ENCODE data around the gene FUZ.

The FUZ gene

GRCh38 chr19:49809160-49809940 lies 3.7 kb downstream of the FUZ start:
- H3K9me3 ChIP-seq (ENCODE audit: control insufficient read depth, insufficient read depth, low read length) = no peaks in the 10 kb centered on the region
- peaks cover 5% of the 10 kb centered on the region; the same call in 1 of the 2 replicates for H3K4me1 ChIP-seq (ENCODE audit: insufficient read depth, low read length)
- peak overlapping the region; percentile 46 for H3K9ac ChIP-seq (ENCODE audit: low read depth, low read length)
- no peaks in the 10 kb centered on the region for H3K36me3 ChIP-seq (ENCODE audit: insufficient read depth, low read length)

GRCh38 chr19:49808711-49809159 lies 4.4 kb downstream of the FUZ start:
- H3K4me1 ChIP-seq (ENCODE audit: insufficient read depth, low read length) = peaks cover 5% of the 10 kb centered on the region; the same call in 1 of the 2 replicates
- H3K9ac ChIP-seq (ENCODE audit: low read depth, low read length) = peak overlapping the region; percentile 46; the same call in 1 of the 2 replicates
- no peaks in the 10 kb centered on the region for H3K36me3 ChIP-seq (ENCODE audit: insufficient read depth, low read length)
- H3K9me3 ChIP-seq (ENCODE audit: control insufficient read depth, insufficient read depth, low read length) = no peaks in the 10 kb centered on the region

DNA sequence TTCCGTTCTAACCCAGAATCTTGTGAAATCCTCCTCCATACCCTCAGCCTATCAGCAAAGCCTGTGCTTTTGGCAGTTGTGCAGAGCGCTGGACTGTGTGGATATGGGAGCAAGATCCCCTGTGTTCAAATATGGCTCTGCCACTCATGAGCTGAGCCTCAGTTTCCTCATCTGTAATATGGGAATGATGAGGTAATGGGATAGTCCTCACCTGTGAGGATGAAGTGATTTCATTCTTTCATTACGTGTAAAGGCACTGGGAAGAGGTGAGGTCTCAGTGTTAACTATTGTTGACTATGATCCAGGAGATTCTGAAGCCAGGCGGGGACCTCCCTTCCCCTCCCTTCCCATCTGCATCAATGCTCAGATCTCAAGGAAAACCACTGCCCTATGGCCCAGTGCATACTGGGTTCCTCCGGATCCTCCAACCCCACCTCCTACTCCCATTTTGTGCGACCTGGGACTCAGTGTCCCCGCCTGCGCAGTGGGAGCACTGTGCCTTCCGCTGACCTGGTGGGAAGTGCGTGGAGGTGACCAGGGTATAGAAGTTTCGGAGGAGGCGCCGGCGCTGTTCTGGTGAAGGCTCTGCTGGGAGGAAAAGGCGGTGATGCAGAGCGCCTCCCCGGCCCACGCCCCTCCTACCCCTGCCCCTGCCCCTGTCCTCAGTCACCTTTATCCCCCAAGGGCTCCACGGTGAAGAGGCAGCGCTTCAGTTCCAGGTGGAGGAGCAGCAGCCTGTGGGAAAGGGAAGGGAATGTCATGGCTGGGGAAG lies 5.0 kb downstream of the FUZ start:
- Histone ChIP-seq H3K9me3 (ENCODE audit: control insufficient read depth, insufficient read depth, low read length) (no peaks in the 10 kb centered on the region), H3K4me1 (ENCODE audit: insufficient read depth, low read length) (peaks cover 10% of the 10 kb centered on the region; the same call in 1 of the 2 replicates), H3K9ac (ENCODE audit: low read depth, low read length) (peak overlapping the region; percentile 36; the same call in 1 of the 2 replicates), H3K36me3 (ENCODE audit: insufficient read depth, low read length) (peaks cover 5% of the 10 kb centered on the region; the same call in 1 of the 2 replicates)

- Histone ChIP-seq H3K9ac (ENCODE audit: low read depth, low read length) (no peak overlapping the region), H3K36me3 (ENCODE audit: insufficient read depth, low read length) (peaks cover 5% of the 10 kb centered on the region; the same call in 1 of the 2 replicates), H3K9me3 (ENCODE audit: control insufficient read depth, insufficient read depth, low read length) (no peaks in the 10 kb centered on the region), H3K4me1 (ENCODE audit: insufficient read depth, low read length) (peaks cover 13% of the 10 kb centered on the region; the same call in 1 of the 2 replicates)
Observed at GRCh38 chr19:49807058-49807903, 5.8 kb downstream of the FUZ start.

- Histone ChIP-seq H3K9ac (ENCODE audit: low read depth, low read length) (no peak overlapping the region), H3K36me3 (ENCODE audit: insufficient read depth, low read length) (peaks cover 5% of the 10 kb centered on the region; the same call in 1 of the 2 replicates), H3K4me1 (ENCODE audit: insufficient read depth, low read length) (peaks cover 13% of the 10 kb centered on the region; the same call in 1 of the 2 replicates), H3K9me3 (ENCODE audit: control insufficient read depth, insufficient read depth, low read length) (no peaks in the 10 kb centered on the region)
Observed at GRCh38 chr19:49806620-49806959, 6.5 kb downstream of the FUZ start.

DNA sequence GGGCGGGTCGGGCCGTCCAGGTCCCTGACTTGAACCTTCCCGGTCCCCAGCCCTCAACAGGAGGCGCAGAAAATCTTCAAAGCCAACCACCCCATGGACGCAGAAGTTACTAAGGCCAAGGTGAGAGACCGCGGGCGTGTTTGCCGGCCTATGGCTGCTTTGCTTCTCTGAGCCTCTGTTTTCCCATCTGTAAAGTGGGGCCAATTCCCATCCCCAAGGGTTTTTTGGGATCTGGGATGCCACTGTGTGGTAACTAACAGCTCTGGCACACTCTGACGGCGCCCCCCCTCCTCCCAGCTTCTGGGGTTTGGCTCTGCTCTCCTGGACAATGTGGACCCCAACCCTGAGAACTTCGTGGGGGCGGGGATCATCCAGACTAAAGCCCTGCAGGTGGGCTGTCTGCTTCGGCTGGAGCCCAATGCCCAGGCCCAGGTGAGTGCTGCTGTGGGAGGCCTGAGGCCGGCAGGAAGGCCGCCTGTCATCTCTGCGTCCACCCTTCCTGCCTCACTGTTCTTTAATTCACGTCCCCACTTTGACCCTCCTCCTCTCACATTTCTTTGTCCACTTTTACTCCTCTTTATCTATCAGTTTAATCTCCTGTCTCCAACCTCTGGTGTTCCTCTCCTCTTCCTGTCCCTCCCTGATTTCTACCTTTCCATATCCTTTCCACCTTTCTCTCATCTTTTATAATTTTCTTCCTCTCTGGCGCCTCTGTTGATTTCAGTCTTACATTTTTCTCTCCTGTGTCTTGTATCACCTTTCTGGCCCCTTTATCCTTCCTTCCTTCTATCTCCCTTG lies 7.1 kb downstream of the FUZ start:
- no peaks in the 10 kb centered on the region for H3K9me3 ChIP-seq (ENCODE audit: control insufficient read depth, insufficient read depth, low read length)
- peaks cover 5% of the 10 kb centered on the region; the same call in 1 of the 2 replicates for H3K36me3 ChIP-seq (ENCODE audit: insufficient read depth, low read length)
- H3K9ac ChIP-seq (ENCODE audit: low read depth, low read length) = no peak overlapping the region; the same call in 1 of the 2 replicates
- peaks cover 13% of the 10 kb centered on the region; the same call in 1 of the 2 replicates for H3K4me1 ChIP-seq (ENCODE audit: insufficient read depth, low read length)

DNA sequence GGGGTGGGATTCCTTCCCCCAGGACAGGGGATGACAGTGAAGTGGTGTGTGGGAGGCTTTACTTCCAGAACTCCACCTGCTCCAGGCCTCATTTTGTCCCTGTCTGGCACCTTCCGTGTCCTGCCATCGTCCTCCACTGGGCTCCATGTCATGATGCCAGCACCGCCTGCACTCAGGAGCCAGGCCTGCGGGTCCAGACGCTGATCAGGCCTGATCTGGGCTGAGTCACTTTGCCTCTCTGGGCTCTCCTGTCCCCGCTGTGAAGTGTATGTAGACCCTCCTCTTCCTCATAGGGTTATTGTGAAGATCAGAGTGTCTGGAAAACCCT lies 9.6 kb downstream of the FUZ start:
- H3K36me3 ChIP-seq (ENCODE audit: insufficient read depth, low read length) = peaks cover 7% of the 10 kb centered on the region; the same call in 1 of the 2 replicates
- H3K9ac ChIP-seq (ENCODE audit: low read depth, low read length) = no peak overlapping the region
- H3K9me3 ChIP-seq (ENCODE audit: control insufficient read depth, insufficient read depth, low read length) = no peaks in the 10 kb centered on the region
- peaks cover 8% of the 10 kb centered on the region; the same call in 1 of the 2 replicates for H3K4me1 ChIP-seq (ENCODE audit: insufficient read depth, low read length)

DNA sequence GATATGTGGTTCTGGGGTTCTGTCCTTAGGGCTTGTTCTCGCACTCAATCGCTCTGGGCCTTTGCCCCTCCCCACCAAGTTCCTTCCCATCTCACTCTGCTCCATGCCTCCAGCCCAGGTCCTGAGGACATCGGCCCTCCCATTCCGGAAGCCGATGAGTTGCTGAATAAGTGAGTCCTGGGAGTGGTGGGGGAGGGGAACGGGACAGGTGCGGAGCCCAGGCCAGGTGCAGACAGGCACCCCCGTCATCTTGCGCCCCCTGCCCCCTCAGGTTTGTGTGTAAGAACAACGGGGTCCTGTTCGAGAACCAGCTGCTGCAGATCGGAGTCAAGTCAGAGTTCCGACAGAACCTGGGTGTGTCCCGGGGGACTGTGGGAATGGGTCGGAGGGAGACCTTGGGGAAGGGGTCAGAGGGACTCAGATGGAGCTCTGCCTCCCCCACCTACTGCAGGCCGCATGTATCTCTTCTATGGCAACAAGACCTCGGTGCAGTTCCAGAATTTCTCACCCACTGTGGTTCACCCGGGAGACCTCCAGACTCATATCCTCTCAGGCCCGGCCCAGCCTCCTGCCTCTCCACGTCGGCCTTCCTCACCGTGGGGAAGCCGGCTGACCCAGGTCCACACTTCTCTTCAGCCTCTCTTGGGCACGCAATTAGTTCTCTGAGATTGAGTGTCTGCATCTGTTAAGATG lies 10.1 kb downstream of the FUZ start:
- Histone ChIP-seq H3K36me3 (ENCODE audit: insufficient read depth, low read length) (peaks cover 7% of the 10 kb centered on the region; the same call in 1 of the 2 replicates), H3K9me3 (ENCODE audit: control insufficient read depth, insufficient read depth, low read length) (no peaks in the 10 kb centered on the region), H3K4me1 (ENCODE audit: insufficient read depth, low read length) (peaks cover 8% of the 10 kb centered on the region; the same call in 1 of the 2 replicates), H3K9ac (ENCODE audit: low read depth, low read length) (peak overlapping the region; percentile 52; the same call in 1 of the 2 replicates)

DNA sequence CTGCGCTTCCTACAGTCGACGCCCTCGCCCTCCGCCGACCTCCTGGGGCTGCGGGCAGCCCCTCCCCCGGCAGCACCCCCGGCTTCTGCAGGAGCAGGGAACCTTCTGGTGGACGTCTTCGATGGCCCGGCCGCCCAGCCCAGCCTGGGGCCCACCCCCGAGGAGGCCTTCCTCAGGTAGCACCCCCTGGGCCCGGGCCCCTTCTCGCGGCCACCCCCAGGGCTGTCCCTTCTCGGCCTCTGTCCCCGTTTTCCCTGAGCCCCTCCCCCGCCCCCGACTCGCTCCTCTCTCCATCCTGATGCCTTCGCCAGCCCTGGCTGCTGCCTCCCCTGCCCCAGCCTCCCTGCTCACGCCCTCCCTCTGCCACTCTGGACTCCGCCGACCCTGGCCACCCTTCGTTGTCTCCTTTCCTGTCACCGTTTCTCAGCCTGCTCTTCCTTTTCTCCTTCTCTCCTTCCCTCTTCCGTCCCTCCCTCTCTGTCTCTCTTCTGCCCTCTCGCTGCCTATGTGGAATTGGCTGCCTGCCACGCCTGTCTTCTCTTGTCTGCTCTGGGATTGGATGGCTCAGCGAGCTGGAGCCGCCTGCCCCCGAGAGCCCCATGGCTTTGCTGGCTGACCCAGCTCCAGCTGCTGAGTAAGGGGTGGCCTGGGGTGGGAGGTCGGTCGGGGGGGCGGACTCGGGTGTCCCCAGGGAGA lies 11.0 kb downstream of the FUZ start:
- H3K9ac ChIP-seq (ENCODE audit: low read depth, low read length) = peak overlapping the region; percentile 52; the same call in 1 of the 2 replicates
- peaks cover 8% of the 10 kb centered on the region; the same call in 1 of the 2 replicates for H3K4me1 ChIP-seq (ENCODE audit: insufficient read depth, low read length)
- peaks cover 10% of the 10 kb centered on the region for H3K36me3 ChIP-seq (ENCODE audit: insufficient read depth, low read length)
- H3K9me3 ChIP-seq (ENCODE audit: control insufficient read depth, insufficient read depth, low read length) = no peaks in the 10 kb centered on the region

- H3K4me1 ChIP-seq (ENCODE audit: insufficient read depth, low read length) = peaks cover 8% of the 10 kb centered on the region; the same call in 1 of the 2 replicates
- H3K36me3 ChIP-seq (ENCODE audit: insufficient read depth, low read length) = peaks cover 14% of the 10 kb centered on the region
- H3K9ac ChIP-seq (ENCODE audit: low read depth, low read length) = peak overlapping the region; percentile 52; the same call in 1 of the 2 replicates
- H3K9me3 ChIP-seq (ENCODE audit: control insufficient read depth, insufficient read depth, low read length) = no peaks in the 10 kb centered on the region
Observed at GRCh38 chr19:49801401-49801888, 11.6 kb downstream of the FUZ start.

DNA sequence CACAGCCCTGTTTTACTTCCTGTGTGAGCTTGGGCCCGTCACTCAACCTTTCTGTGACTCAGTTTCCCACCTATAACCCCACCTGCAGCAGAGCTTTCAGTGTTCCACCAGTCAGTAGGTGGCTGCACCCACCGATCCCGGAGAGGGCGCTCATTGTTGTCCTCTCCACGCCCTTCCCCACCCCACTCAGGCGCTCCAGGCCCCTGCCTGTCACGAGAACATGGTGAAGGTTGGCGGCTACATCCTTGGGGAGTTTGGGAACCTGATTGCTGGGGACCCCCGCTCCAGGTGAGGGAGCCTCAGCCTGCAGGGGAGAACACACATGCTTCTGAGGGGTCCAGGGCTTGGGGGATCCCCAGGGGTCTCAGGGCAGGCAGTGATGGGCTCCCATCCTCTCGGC lies 12.3 kb downstream of the FUZ start:
- Histone ChIP-seq H3K9ac (ENCODE audit: low read depth, low read length) (no peak overlapping the region), H3K9me3 (ENCODE audit: control insufficient read depth, insufficient read depth, low read length) (no peaks in the 10 kb centered on the region), H3K36me3 (ENCODE audit: insufficient read depth, low read length) (peaks cover 14% of the 10 kb centered on the region), H3K4me1 (ENCODE audit: insufficient read depth, low read length) (peaks cover 8% of the 10 kb centered on the region; the same call in 1 of the 2 replicates)

- no peaks in the 10 kb centered on the region for H3K9me3 ChIP-seq (ENCODE audit: control insufficient read depth, insufficient read depth, low read length)
- peaks cover 14% of the 10 kb centered on the region for H3K36me3 ChIP-seq (ENCODE audit: insufficient read depth, low read length)
- H3K9ac ChIP-seq (ENCODE audit: low read depth, low read length) = no peak overlapping the region
- H3K4me1 ChIP-seq (ENCODE audit: insufficient read depth, low read length) = peaks cover 8% of the 10 kb centered on the region; the same call in 1 of the 2 replicates
Observed at GRCh38 chr19:49799798-49800376, 13.2 kb downstream of the FUZ start.
